Measurements from ENCODE around the gene TRIM65. TPM values are rescaled to one million over a fixed set of nuclear protein-coding genes. Genes with fewer than 3 reads are reported as not detected.

Gene TRIM65
- total RNA-seq, 2 experiments from 2014 or later: 9.9 to 11.7 TPM

GRCh38 chr17:75877752-75878173, 19.0 kb downstream of the TRIM65 start:
- H3K4me3 Mint-ChIP-seq: peak overlapping the region; percentile 91
- Histone ChIP-seq H3K27me3 (ENCODE audit: control insufficient read depth in 1 of 2, insufficient read depth in 2 of 2, low read length in 2 of 2) (no peaks in the 10 kb centered on the region), H3K27ac (ENCODE audit: low read depth in 1 of 2, low read length in 2 of 2) (peak overlapping the region; percentile 15 to 66), H3K36me3 (ENCODE audit: insufficient read depth, low read length) (peaks cover 6% of the 10 kb centered on the region), H3K9me3 (ENCODE audit: control insufficient read depth in 1 of 2, insufficient read depth in 1 of 2, low read length in 2 of 2) (no peaks in the 10 kb centered on the region), H3K4me1 (ENCODE audit: insufficient read depth, low read length) (peaks cover 64% of the 10 kb centered on the region), H3K4me3 (ENCODE audit: low read length) (peak overlapping the region; percentile 60)
- ChIA-PET POLR2A (interaction anchor here (0.8 to 10.9 kb wide), 14 partner anchors 13 to 124 kb away, joined by 3 to 230 read pairs (median 4); partner anchors contain the start of genes MRPL38, TRIM65, UNC13D and UNK), CTCF (interaction anchor here (0.5 to 4.8 kb wide), 16 partner anchors 11 to 124 kb away, joined by 3 to 50 read pairs (median 4); partner anchors contain the start of genes GALK1, MRPL38, TRIM65 and WBP2)
- H3K4me1 Mint-ChIP-seq (ENCODE audit: low read depth): peaks cover 51% of the 10 kb centered on the region
- peak; percentile 72 for ATAC-seq (ENCODE audit: poor library complexity)
- DNase-seq: peak; percentile 52 to 90 (median 66)
- H3K27me3 Mint-ChIP-seq: no peaks in the 10 kb centered on the region
- peaks cover 5% of the 10 kb centered on the region for H3K36me3 Mint-ChIP-seq (ENCODE audit: low read depth)
- H3K9me3 Mint-ChIP-seq: no peaks in the 10 kb centered on the region
- peak; percentile 70 for TF ChIP-seq CTCF (IDR thresholded peaks at IDR 0.05)
- intact Hi-C loops (cut with DNase I, micrococcal nuclease): loop anchor here (1.0 to 5.0 kb wide), 4 partner anchors 19 to 35 kb away; partner anchors contain the start of genes TRIM65 (in 2 of the 2) and UNC13D (in 1 of the 2)
- peak overlapping the region; percentile 91 for H3K27ac Mint-ChIP-seq

- H3K36me3 Mint-ChIP-seq (ENCODE audit: low read depth): peaks cover 5% of the 10 kb centered on the region
- DNase-seq (peak in 3 of 14 experiments; percentile 41 to 58 (median 49)), ATAC-seq (ENCODE audit: poor library complexity) (peak; percentile 10)
- Histone ChIP-seq H3K4me3 (ENCODE audit: low read length) (peak overlapping the region; percentile 60), H3K4me1 (ENCODE audit: insufficient read depth, low read length) (peaks cover 66% of the 10 kb centered on the region), H3K36me3 (ENCODE audit: insufficient read depth, low read length) (peaks cover 6% of the 10 kb centered on the region), H3K27me3 (ENCODE audit: control insufficient read depth in 1 of 2, insufficient read depth in 2 of 2, low read length in 2 of 2) (no peaks in the 10 kb centered on the region), H3K9me3 (ENCODE audit: control insufficient read depth in 1 of 2, insufficient read depth in 1 of 2, low read length in 2 of 2) (no peaks in the 10 kb centered on the region), H3K27ac (ENCODE audit: low read depth in 1 of 2, low read length in 2 of 2) (peak overlapping the region; percentile 15 to 66)
- peak overlapping the region; percentile 91 for H3K4me3 Mint-ChIP-seq
- intact Hi-C loops (cut with DNase I, micrococcal nuclease): loop anchor here (2.0 to 5.0 kb wide), 3 partner anchors 20 to 35 kb away; partner anchors contain the start of genes TRIM65 (in 1 of the 2) and UNC13D (in 1 of the 2)
- ChIA-PET POLR2A (interaction anchor here (0.8 to 10.9 kb wide), 12 partner anchors 13 to 123 kb away, joined by 3 to 230 read pairs (median 4); partner anchors contain the start of genes MRPL38, TRIM65, UNC13D and UNK), CTCF (interaction anchor here (0.5 to 4.8 kb wide), 16 partner anchors 10 to 124 kb away, joined by 3 to 50 read pairs (median 4); partner anchors contain the start of genes GALK1, MRPL38, TRIM65 and WBP2)
- H3K4me1 Mint-ChIP-seq (ENCODE audit: low read depth): peaks cover 57% of the 10 kb centered on the region
- H3K27ac Mint-ChIP-seq: peak overlapping the region; percentile 91
- no peaks in the 10 kb centered on the region for H3K9me3 Mint-ChIP-seq
- TF ChIP-seq CTCF (IDR thresholded peaks at IDR 0.05): no peak
- H3K27me3 Mint-ChIP-seq: no peaks in the 10 kb centered on the region
Observed at GRCh38 chr17:75876938-75877751, 19.6 kb downstream of the TRIM65 start.

GRCh38 chr17:75876190-75876937, 20.4 kb downstream of the TRIM65 start:
- ATAC-seq (ENCODE audit: poor library complexity): peak; percentile 70
- Histone ChIP-seq H3K27me3 (ENCODE audit: control insufficient read depth in 1 of 2, insufficient read depth in 2 of 2, low read length in 2 of 2) (no peaks in the 10 kb centered on the region), H3K36me3 (ENCODE audit: insufficient read depth, low read length) (peaks cover 6% of the 10 kb centered on the region), H3K4me3 (ENCODE audit: low read length) (peak overlapping the region; percentile 60), H3K27ac (ENCODE audit: low read depth in 1 of 2, low read length in 2 of 2) (peak overlapping the region; percentile 15 to 66), H3K4me1 (ENCODE audit: insufficient read depth, low read length) (peaks cover 60% of the 10 kb centered on the region), H3K9me3 (ENCODE audit: control insufficient read depth in 1 of 2, insufficient read depth in 1 of 2, low read length in 2 of 2) (no peaks in the 10 kb centered on the region)
- Mint-ChIP-seq H3K27ac (peak overlapping the region; percentile 91), H3K4me3 (peak overlapping the region; percentile 91), H3K9me3 (no peaks in the 10 kb centered on the region), H3K27me3 (no peaks in the 10 kb centered on the region), H3K36me3 (ENCODE audit: low read depth) (peaks cover 5% of the 10 kb centered on the region), H3K4me1 (ENCODE audit: low read depth) (peaks cover 50% of the 10 kb centered on the region)
- CTCF ChIA-PET: interaction anchor here (0.6 to 4.8 kb wide), 9 partner anchors 12 to 73 kb away, joined by 3 to 50 read pairs (median 5); partner anchors contain the start of genes TRIM65, UNC13D and WBP2
- peak; percentile 47 to 90 (median 80) for DNase-seq
- peak; percentile 47 for TF ChIP-seq CTCF (IDR thresholded peaks at IDR 0.05)
- POLR2A ChIA-PET: interaction anchor here (0.6 to 10.9 kb wide), 24 partner anchors 12 to 796 kb away, joined by 3 to 230 read pairs (median 4); partner anchors contain the start of genes FBF1, GALK1, MRPL38 and TRIM65
- intact Hi-C loops (cut with DNase I, micrococcal nuclease): loop anchor here (2.0 to 5.0 kb wide), 3 partner anchors 20 to 34 kb away; partner anchors contain the start of genes TRIM65 (in 1 of the 2) and UNC13D (in 1 of the 2)
